Fibroblast of villous mesenchyme (primary cell): ENCODE data around the gene PAX7. TPM values are rescaled to one million over a fixed set of nuclear protein-coding genes. Genes with fewer than 3 reads are reported as not detected.

Source experiments
- DNase-seq: peaks from one replicate; pipeline ENCODE4 v3.0.0-alpha.2; 2010; ENCODE audit warnings: low read depth
- H3K4me3 ChIP-seq: 2 replicates; pipeline ENCODE4 v1.5.1; 2011; ENCODE audit warnings: low read depth, mild to moderate bottlenecking, low read length
- total RNA-seq: library from RNA; depleted of rRNA; stranded (reverse); fragments of >200 nt; gene quantifications from 2 replicates; pipeline ENCODE4 v1.2.3, GENCODE V29; 2012
- TF ChIP-seq, protein P1 (sequence below): IDR thresholded peaks from 2 replicates; pipeline ENCODE4 v1.5.1; 2012; ENCODE audit warnings: low read depth, mild to moderate bottlenecking, low read length; ENCODE audit not compliant: insufficient read depth

PAX7 gene
- total RNA-seq, 1 donor = not detected

DNA sequence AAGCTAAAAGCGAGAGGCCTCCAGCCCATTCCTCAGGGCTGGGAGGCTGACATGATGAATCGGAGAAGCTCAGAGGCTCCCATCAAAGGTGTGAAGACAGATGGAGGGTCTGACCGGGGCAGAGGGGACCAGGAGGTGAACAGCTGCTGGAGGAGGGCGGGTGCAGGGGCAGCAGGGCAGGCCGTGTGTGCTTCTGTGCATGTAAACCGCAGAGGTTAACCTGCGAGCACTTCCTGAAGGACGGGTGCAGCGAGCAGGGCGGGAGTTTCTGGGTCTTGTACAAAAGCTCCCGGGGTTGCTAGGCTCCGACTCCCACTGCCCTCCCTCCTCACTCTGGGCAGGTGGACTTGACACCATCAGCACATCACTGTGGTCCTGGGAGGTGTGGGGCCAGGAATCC lies 75.2 kb downstream of the PAX7 start:
- TF ChIP-seq, protein P1, sequence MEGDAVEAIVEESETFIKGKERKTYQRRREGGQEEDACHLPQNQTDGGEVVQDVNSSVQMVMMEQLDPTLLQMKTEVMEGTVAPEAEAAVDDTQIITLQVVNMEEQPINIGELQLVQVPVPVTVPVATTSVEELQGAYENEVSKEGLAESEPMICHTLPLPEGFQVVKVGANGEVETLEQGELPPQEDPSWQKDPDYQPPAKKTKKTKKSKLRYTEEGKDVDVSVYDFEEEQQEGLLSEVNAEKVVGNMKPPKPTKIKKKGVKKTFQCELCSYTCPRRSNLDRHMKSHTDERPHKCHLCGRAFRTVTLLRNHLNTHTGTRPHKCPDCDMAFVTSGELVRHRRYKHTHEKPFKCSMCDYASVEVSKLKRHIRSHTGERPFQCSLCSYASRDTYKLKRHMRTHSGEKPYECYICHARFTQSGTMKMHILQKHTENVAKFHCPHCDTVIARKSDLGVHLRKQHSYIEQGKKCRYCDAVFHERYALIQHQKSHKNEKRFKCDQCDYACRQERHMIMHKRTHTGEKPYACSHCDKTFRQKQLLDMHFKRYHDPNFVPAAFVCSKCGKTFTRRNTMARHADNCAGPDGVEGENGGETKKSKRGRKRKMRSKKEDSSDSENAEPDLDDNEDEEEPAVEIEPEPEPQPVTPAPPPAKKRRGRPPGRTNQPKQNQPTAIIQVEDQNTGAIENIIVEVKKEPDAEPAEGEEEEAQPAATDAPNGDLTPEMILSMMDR = no peak
- DNase-seq = no peak
- no peak overlapping the region for H3K4me3 ChIP-seq

DNA sequence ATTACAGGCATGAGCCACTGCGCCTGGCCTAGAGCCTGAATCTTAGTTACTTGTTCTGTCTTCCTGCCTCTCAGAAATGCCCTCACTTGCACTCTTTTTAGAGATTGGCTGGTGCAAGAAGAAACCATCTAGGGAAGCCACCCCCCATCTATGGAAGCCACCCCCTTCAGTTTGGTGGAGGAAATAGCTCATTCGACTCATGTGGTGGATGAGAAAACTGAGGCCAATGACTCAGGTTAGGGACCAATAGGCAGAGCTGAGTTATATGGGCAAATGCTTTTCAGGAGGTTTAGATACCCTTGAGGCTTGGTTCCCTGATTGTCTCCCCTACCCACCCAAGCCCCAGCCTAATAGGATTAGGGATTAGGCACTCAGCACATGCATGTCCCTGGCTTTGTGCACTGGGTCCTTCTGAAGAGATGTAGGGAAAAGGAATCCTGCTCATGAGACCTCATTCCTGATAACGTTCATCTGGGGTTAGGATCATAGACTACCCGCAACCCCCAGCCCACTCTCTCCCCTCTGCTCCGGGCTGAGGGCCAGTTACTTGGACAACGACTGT lies 77.1 kb downstream of the PAX7 start:
- no peak for DNase-seq
- no peak overlapping the region for H3K4me3 ChIP-seq
- TF ChIP-seq, protein P1 = no peak

DNA sequence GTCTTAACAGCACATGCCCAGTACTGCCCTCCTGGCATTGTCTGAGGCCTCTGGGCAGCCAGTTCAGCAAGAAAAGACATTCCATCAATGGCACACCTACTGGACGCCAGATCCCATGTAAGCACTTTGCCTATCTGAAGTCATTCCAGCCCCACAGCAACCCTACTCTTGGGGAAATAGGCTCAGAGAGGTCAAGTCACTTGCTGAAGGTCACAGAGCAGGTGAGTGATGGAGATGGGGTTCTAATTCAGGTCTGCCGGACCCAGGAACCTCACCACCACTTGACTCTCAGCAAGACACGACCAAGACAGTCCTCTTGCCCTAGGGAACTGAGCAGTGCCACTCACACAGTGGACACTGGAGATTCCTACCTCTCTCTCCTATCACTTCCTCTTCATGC lies 79.4 kb downstream of the PAX7 start:
- TF ChIP-seq, protein P1 = no peak
- no peak overlapping the region for H3K4me3 ChIP-seq
- DNase-seq = no peak

DNA sequence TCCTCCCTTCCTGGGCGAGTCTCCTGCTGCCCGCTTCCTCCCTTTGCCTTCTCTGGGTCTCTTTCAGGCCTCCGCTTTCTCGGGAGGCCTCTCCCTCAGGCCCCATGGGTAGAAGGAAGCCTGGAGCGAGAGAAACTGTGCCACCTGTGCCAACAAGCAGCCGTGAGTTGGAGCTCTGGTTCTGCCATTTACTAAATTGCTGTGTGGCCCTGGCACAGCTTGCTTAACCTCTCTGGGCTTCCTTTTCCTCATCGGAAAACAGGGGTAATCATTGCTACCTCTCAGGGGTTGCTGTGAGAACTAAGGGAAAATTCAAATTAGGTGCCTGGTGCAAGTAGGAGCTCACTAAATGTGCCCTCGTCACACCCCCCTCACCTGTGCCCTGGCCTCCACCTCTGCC lies 80.4 kb downstream of the PAX7 start:
- no peak overlapping the region for H3K4me3 ChIP-seq
- TF ChIP-seq, protein P1 = no peak
- DNase-seq = no peak

DNA sequence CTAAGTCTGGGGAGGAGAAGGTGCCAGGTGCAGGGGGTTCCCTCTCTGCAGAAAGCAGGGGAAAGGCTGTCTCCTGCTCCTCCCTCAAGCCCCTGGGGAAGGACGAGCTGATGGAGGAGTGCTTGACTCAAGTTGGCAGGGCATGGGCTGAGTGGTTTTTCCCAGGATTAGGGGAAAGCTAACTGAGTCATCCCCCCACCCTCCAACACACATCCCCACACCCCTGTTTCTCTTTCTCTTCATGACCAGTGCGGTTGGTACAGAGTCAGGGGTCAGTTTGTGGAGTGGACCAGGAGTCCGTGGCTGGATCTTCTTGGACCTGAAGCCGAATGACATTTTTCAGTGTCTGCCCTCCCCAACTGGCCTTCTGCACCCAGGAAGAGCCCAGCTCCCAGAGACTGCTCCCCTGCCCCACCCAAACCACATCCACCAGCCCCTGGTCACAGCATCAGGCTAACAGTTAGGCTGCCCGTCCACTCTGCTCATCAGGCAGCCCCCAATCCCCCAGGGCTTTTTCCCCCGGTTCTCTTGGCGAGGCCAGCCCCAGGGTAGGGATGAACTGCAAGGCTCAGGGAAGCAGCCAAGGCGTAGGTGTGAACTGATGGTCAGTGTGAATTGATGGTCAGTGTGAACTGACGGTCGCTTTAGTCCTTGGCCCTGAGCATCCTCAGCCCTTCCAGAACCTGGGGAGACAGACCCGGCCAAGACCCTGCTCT lies 81.0 kb downstream of the PAX7 start:
- no peak for DNase-seq
- TF ChIP-seq, protein P1 = no peak
- no peak overlapping the region for H3K4me3 ChIP-seq

DNA sequence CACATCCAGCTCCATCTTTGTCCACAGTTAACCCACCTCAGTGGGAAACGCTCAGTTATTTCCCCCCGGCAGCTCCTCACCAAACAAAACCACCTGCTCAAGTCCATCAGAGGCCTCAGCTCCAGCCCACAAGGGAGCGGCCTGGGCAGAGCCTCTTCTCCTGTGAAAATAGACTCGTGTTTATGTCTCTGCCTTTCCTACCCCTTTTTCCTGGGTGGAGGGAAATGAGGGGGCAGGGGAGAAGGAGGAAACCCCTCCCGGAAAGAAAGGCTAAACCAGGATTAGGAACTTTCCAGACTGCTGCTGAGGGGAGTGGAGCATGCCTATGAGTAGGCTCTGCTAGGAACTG lies 81.6 kb downstream of the PAX7 start:
- TF ChIP-seq, protein P1 = no peak
- no peak overlapping the region for H3K4me3 ChIP-seq
- DNase-seq = no peak
